Mucosa of gallbladder (tissue), 1 donor: Measurements from ENCODE around the gene NET1. TPM values are rescaled to one million over a fixed set of nuclear protein-coding genes. Genes with fewer than 3 reads are reported as not detected.
"Not testable (repeated sequence)": the region's sequence is repeated elsewhere in the genome, so short reads cannot be mapped to it uniquely, and the experiment has no call there.

Experiments used
- DNase-seq: peaks from one replicate; pipeline ENCODE4 v3.0.0-alpha.2; 2020; ENCODE audit warnings: low spot score
- total RNA-seq: library from RNA; stranded (reverse); gene quantifications from one replicate; pipeline ENCODE4 v1.2.1, GENCODE V29; 2021
- donor health status: DM: no; HTN: no; CAD: no.

Gene NET1
- total RNA-seq, 1 donor from 2014 or later = 85.8 TPM

DNA sequence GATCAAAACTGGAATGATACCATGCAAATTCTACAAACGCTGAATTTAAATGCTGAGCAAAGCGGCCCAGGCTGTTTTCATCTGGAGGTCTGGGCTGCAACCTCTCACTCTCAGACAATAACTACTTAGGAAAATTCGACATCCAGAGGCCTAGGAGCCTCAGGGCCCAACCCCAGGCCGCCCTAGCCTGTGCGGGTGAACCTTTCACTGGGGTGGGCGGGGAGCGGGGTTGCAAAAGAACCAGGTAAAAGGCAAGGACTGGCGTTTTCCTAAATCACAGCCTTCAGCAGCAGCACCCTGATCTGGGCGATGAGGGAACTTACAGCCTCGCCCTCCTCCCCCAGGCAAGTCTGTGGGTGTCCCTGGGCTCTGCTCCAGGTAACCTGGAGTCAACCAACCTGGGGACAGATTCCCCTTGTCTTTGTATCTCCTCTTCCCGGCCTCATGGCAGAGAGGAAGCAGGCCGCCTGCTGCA is 53.7 kb downstream of the NET1 start:
- DNase-seq = no peak

DNA sequence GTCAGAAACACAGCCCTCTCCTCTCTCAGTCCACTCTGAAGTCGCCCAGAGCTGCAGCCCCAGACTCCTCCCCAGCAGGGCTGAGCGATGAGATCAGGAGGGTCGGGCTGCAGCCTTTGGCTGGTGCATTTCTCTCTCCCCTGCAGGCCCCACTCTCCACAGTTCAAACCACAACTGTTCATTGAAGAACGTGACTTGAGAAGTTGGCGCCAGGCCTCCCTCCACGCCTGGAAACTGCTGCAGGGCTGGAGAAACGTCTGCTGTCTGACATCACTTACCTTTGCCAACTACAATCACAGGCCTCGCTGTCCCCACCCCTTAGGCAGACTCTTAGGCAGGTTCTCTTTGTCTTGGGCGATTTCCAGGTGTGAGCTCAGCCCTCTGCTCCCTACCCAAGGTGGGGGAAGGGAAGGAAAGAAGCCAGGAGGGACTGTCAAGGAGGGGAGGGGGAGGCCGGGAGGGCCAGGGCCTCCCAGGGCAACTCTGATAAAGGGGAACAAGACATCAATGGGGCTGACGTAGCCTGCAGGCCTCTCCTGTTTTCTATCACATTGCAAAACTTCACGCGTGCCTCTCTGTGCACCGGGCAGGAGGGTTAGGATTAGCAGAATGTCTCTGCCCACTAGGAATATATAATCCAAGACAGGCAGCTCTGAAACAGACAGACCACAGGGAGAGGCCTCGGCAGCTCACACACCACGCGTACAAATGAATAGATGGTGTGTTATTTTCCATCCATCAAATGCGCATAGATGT is 54.3 kb downstream of the NET1 start:
- peak; percentile 80 for DNase-seq

- DNase-seq = no peak
Measured at GRCh38 chr10:5467207-5467535, 54.8 kb downstream of the NET1 start.

DNA sequence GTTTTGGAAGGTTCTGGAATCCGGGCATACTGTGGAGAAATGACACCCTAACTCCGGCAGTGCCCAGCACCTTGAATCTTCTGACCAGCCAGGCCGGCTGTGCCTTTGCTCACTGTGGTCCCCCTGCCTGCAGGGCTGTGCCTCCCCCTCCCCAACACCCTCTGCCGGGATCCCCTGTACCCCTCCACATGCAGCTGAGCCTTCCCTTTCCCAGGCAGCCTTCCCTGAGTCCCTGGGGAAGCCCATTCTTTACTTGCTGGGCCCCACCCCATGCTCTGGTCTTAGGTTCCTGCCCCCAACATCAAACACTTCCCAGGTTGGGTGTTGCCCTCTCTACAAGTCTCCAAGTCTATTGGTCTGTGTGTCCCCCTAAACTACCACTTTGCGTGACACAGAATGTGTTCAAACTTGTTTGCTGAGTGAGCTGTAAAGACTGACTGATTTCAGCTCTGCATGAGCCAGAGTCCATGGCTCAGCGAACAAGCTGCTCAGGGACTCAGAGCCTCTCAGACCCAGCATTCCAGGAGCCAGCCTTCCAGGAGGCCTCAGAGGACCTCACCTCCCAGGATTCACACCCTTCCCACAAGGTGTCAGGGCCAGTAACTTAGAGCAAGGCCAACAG is 55.4 kb downstream of the NET1 start:
- no peak for DNase-seq

GRCh38 chr10:5468262-5469106 is 56.1 kb downstream of the NET1 start:
- DNase-seq = no peak

DNA sequence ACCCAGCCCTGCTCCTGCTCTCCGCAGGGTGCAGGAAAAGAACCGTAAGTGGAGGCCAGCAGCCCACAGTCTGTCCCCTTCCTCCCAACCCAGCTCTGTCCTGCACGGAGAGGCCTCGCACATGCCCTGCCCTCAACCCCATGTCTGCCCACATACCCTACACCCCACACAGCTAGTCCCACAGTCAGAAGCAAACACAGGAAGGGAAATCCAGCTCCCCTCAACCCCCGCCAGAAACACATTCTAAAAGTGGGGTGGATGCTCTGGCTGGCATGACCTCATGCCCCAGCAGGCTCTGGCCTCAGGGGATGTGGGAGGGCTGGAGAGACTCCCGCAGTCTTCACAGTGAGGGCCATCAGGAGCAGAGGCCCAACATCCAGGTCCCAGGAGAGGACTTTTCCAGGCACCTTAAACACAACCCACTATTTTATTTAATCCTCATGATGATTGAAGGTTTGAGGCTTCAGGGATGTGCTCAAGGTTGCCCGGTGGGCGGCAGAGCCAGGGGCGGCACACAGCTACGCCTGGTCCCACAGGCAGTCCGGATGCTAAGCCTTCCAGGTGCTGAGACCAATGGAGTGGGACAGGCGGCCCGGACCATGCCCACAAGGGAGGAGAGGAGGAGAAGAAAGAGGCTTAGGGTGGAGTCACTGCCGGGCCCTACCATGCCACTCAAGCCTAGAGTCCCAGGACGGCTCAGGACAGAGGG is 57.1 kb downstream of the NET1 start:
- no peak for DNase-seq

- no peak for DNase-seq
Measured at GRCh38 chr10:5470062-5470751, 57.9 kb downstream of the NET1 start.

- not testable (repeated sequence) for DNase-seq
Measured at GRCh38 chr10:5474642-5475041, 62.3 kb downstream of the NET1 start.

GRCh38 chr10:5475088-5475487 is 62.7 kb downstream of the NET1 start:
- not testable (repeated sequence) for DNase-seq

DNA sequence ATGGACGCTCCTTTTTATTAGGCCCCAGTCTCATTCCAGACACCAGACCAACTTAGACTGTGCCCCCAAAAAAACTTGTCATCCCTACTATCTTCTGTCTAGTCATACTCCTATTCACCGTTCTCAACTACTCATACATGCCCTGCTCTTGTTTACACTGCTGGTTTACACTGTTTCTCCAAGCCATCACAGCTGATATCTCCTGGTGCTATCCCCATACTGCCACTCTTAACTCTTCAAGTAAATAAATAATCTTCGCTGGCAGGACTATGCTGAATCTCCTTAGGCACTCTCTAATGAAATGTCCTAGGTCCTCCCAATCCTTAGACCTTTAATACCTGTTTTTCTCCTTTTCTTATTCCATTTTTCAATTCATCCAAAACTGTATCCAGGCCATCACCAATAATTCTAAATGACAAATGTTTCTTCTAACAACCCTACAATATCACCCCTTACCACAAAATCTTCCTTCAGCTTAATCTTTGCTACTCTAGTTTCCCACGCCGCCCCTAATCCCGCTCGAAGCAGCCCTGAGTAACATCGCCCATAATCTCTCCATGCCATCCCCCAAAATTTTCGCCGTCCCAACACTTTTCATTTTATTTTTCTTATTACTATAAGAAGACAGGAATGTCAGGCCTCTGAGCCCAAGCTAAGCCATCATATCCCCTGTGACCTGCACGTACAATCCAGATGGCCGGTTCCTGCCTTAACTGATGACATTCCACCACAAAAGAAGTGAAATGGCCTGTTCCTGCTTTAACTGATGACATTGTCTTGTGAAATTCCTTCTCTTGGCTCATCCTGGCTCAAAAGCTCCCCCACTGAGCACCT is 63.8 kb downstream of the NET1 start:
- not testable (repeated sequence) for DNase-seq

- no peak for DNase-seq
Measured at GRCh38 chr10:5476918-5477525, 64.7 kb downstream of the NET1 start.

GRCh38 chr10:5477948-5478693 is 65.8 kb downstream of the NET1 start:
- DNase-seq = no peak

DNA sequence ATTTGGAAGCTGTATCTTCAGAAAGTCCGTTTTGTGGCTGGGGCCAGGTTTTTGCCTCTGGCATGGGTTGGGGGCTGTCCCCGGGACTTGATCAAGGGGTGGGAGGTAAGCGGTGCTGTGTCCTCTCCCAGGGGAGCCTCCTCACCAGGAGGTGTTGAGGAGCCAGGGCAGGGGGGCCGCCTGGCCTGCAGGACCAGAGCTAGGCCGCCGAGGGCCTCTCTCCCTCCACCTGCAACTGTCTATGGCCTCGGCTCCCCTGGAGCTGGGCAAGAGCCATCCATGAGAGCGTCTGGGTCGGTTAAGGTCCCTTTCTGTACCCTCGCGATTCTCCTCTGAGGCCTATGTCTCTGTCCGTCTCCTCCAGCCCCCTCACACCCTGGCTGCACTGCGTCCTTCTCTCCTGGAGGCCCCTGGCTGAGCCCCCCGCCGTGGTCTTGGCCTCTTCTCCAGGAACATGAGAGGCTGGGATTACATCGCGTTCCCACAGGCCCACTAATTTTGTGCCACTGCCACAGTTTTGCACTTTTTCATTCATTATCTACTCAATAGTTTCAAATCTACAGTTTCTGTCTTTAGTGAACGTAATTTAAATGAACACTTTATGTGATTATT is 66.4 kb downstream of the NET1 start:
- DNase-seq = no peak

GRCh38 chr10:5479481-5480161 is 67.3 kb downstream of the NET1 start:
- no peak for DNase-seq

DNA sequence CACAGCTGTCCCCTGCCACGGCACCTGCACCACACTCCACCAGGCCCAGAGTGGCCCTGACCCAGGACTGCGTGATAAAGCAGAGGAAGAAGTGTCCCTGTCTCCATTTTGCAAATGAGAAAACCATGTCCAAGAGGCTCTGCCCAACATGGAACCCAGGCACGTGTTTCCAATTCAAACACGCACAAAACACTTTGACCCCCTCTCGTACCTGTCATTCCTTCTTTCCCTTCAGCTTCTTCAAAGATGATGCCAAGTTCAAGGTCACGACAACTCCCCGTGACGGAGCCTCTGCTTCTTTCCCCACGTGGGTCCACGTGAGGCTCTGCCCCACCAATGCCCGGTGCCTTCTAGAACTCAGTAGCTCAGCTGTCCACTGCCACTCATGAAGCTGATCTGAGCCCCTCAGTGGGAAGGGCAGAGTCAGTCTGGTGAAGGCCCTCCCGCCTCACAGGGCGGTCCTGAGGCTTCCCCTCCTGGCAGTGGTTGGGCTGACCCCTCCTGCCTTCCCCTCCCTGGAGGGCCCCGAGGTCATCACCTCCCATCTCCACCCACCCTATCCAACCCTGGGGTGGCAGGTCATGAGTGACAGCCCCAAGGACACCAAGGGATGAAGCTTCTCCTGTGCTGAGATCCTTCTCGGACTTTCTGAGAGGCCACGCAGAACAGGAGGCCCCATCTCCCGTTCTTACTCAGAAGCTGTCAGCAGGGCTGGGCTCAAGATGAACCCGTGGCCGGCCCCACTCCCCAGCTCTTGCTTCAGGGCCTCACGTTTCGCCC is 68.0 kb downstream of the NET1 start:
- no peak for DNase-seq

GRCh38 chr10:5481121-5481520 is 68.8 kb downstream of the NET1 start:
- no peak for DNase-seq

GRCh38 chr10:5482016-5482415 is 69.7 kb downstream of the NET1 start:
- no peak for DNase-seq
